Caco-2 (cell line): ENCODE results near the gene GORAB. TPM values are rescaled to one million over a fixed set of nuclear protein-coding genes. Genes with fewer than 3 reads are reported as not detected.

Source experiments
- BruUV-seq: library from RNA; stranded (reverse); fragments of 400-500 nt; replicated peaks from 2 replicates; lab custom pipeline; 2021; lab: Mats Ljungman, UMichigan
- CTCF ChIA-PET: fragments of 300-600 bp; sonication (Branson Sonifier 250); formaldehyde crosslinking; loops from one replicate; lab custom pipeline; 2022; ENCODE audit warnings: antibody characterized with exemption; lab: Charles Lee
- POLR2A ChIA-PET: fragments of 300-600 bp; sonication (Branson Sonifier 250); formaldehyde crosslinking; loops from one replicate; lab custom pipeline; 2022; ENCODE audit warnings: antibody characterized with exemption; lab: Charles Lee
- DNase-seq, 2 experiments: peaks; one replicate each; pipeline versions ENCODE4 v3.0.0 to v3.0.0-alpha.2; 2020 to 2022
- H3K27me3 ChIP-seq: replicated peaks from 2 replicates; pipeline ENCODE4 v1.6.0; 2011; ENCODE audit warnings: low read length; ENCODE audit not compliant: control insufficient read depth, insufficient read depth
- H3K36me3 ChIP-seq: 2 replicates; pipeline ENCODE4 v1.5.1; 2011; ENCODE audit warnings: low read length; ENCODE audit not compliant: control insufficient read depth, insufficient read depth
- H3K4me1 ChIP-seq: fragments of 250-450 bp; sonication (Bioruptor Pico); 2 replicates; pipeline ENCODE4 v1.5.1; 2020; ENCODE audit warnings: mild to moderate bottlenecking
- H3K4me3 ChIP-seq: 2 replicates; pipeline ENCODE4 v1.5.1; 2011; ENCODE audit warnings: low read depth, mild to moderate bottlenecking, control low read depth, low read length
- H3K9me3 ChIP-seq: fragments of 250-450 bp; sonication (Bioruptor Pico); 2 replicates; pipeline ENCODE4 v1.5.1; 2020; ENCODE audit warnings: mild to moderate bottlenecking, moderate library complexity
- H3K27ac Mint-ChIP-seq: one replicate; pipeline ENCODE4 v1.8.0; 2022; ENCODE audit warnings: mixed read lengths; ENCODE audit not compliant: unreplicated experiment
- H3K27me3 Mint-ChIP-seq: one replicate; pipeline ENCODE4 v1.8.0; 2022; ENCODE audit warnings: mixed read lengths; ENCODE audit not compliant: insufficient read depth, unreplicated experiment
- H3K36me3 Mint-ChIP-seq: one replicate; pipeline ENCODE4 v1.8.0; 2022; ENCODE audit warnings: mild to moderate bottlenecking, mixed read lengths; ENCODE audit not compliant: insufficient read depth, unreplicated experiment
- H3K4me1 Mint-ChIP-seq: one replicate; pipeline ENCODE4 v1.8.0; 2022; ENCODE audit warnings: low read depth, mixed read lengths; ENCODE audit not compliant: unreplicated experiment
- H3K4me3 Mint-ChIP-seq: one replicate; pipeline ENCODE4 v1.8.0; 2022; ENCODE audit warnings: mild to moderate bottlenecking, moderate library complexity, mixed read lengths; ENCODE audit not compliant: unreplicated experiment
- H3K9me3 Mint-ChIP-seq: one replicate; pipeline ENCODE4 v1.8.0; 2022; ENCODE audit warnings: mixed read lengths; ENCODE audit not compliant: unreplicated experiment
- intact Hi-C: fragments of 100-400 bp; cut with micrococcal nuclease; formaldehyde crosslinking; loops from one replicate; pipeline ENCODE4 v1.10.0; 2022; ENCODE audit not compliant: unreplicated experiment
- total RNA-seq: library from RNA; stranded (reverse); gene quantifications from 2 replicates; pipeline ENCODE4 v1.2.3, GENCODE V29; 2022
- TF ChIP-seq, protein P1 (sequence below), 2 experiments: fragments of 200-600 bp in 1 of 2; IDR thresholded peaks; 1 replicate in 1 of 2; 2 replicates in 1 of 2; pipeline versions ENCODE4 v1.5.1 to v1.8.0; 2011 to 2022; ENCODE audit warnings: antibody characterized with exemption in 1 of 2, control low read depth in 1 of 2, inconsistent platforms in 1 of 2, low read depth in 1 of 2, low read length in 1 of 2, mild to moderate bottlenecking in 1 of 2, moderate library complexity in 1 of 2; ENCODE audit not compliant: insufficient read depth in 1 of 2, severe bottlenecking in 1 of 2, unreplicated experiment in 1 of 2

Gene GORAB
- total RNA-seq, 1 experiment from 2014 or later, result 11.0 TPM

DNA sequence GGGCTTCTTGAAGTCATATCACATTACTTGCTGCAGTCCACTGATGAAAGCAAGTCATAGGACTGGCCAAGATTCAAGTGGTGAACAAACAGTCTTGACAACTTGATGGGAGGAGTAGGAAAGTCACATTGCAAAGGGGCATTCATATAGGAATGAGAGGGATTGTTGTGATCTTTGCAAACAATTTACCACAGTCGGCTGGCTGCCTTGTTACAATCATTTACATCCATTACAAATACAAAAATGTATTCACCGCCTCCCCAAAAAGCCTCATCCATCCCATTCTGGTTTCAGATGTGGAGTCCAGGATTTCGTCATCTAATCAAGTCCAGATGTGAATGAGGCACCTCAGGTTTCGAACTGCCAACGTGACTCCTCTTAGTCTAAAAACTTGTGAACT is 26.8 kb downstream of the GORAB start:
- 0 out of 2 replicates have a peak, but pooled peaks cover 3% of the 10 kb centered on the region for H3K9me3 ChIP-seq
- no TSS peak for BruUV-seq
- no peaks in the 10 kb centered on the region for H3K36me3 ChIP-seq
- Mint-ChIP-seq H3K27ac (no peak overlapping the region), H3K9me3 (no peaks in the 10 kb centered on the region), H3K4me3 (no peak overlapping the region), H3K27me3 (no peaks in the 10 kb centered on the region), H3K4me1 (no peaks in the 10 kb centered on the region), H3K36me3 (peaks cover 6% of the 10 kb centered on the region)
- no peak overlapping the region for H3K4me3 ChIP-seq
- TF ChIP-seq, protein P1, sequence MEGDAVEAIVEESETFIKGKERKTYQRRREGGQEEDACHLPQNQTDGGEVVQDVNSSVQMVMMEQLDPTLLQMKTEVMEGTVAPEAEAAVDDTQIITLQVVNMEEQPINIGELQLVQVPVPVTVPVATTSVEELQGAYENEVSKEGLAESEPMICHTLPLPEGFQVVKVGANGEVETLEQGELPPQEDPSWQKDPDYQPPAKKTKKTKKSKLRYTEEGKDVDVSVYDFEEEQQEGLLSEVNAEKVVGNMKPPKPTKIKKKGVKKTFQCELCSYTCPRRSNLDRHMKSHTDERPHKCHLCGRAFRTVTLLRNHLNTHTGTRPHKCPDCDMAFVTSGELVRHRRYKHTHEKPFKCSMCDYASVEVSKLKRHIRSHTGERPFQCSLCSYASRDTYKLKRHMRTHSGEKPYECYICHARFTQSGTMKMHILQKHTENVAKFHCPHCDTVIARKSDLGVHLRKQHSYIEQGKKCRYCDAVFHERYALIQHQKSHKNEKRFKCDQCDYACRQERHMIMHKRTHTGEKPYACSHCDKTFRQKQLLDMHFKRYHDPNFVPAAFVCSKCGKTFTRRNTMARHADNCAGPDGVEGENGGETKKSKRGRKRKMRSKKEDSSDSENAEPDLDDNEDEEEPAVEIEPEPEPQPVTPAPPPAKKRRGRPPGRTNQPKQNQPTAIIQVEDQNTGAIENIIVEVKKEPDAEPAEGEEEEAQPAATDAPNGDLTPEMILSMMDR (IDR thresholded peaks at IDR 0.05; ENCODE audit: insufficient read depth in 1 of 2, low read depth in 1 of 2, low read length in 1 of 2, severe bottlenecking in 1 of 2, unreplicated experiment in 1 of 2), result no peak
- no peaks in the 10 kb centered on the region for H3K4me1 ChIP-seq
- DNase-seq, result no peak
- no peaks in the 10 kb centered on the region for H3K27me3 ChIP-seq
- ChIA-PET POLR2A (no interaction called here), CTCF (no interaction called here)
- intact Hi-C loops, result no loop called here

DNA sequence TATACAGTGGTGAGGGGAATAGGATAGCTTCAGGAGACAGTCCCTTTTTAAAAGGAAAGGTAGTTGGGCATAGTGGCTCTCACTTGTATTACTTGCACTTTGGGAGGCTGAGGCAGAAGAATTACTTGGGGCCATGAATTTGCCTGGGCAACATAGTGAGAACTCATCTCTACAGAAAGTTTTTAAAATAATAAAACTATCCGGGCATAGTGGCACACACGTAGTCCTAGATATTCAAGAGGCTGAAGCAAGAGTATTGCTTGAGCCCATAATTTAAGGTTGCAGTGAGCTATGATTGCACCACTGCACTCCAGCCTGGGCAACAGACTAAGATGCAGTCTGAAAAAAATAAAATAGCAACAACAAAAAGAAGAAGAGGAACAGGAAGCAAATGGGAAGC is 27.2 kb downstream of the GORAB start:
- no peaks in the 10 kb centered on the region for H3K27me3 Mint-ChIP-seq
- H3K9me3 ChIP-seq, result 0 out of 2 replicates have a peak, but pooled peaks cover 3% of the 10 kb centered on the region
- DNase-seq, result no peak

DNA sequence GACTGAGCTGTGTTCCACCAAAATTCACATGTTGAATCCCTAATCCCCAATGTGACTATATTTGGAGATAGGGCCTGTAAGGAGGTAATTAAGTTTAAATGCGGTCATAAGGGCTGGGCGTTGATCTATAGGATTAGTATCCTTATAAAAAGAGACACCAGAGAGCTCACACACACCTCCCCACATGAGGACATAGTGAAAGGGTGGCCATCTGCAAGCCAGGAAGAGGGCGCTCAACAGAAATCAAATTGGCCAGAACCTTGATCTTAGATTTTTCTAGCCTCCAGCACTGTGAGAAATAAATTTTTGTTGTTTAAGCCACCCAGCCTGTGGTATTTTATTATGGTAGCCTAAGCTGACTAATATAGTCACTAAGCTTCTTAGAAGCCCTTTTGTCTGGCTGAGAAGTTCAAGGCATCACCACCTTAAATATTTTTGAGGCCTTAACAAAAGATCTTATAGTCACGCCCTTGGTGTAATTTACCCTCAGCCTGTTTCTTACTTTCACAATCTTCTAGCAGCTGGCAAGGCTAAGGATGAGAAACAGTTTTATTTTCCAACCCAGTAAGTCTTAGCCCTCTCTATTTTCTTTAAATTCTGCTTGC is 28.8 kb downstream of the GORAB start:
- BruUV-seq, result no TSS peak
- TF ChIP-seq, protein P1 (IDR thresholded peaks at IDR 0.05; ENCODE audit: insufficient read depth in 1 of 2, low read depth in 1 of 2, low read length in 1 of 2, severe bottlenecking in 1 of 2, unreplicated experiment in 1 of 2), result no peak
- Histone ChIP-seq H3K9me3 (0 out of 2 replicates have a peak, but pooled peaks cover 3% of the 10 kb centered on the region), H3K4me1 (no peaks in the 10 kb centered on the region), H3K27me3 (no peaks in the 10 kb centered on the region), H3K36me3 (no peaks in the 10 kb centered on the region), H3K4me3 (no peak overlapping the region)
- Mint-ChIP-seq H3K9me3 (no peaks in the 10 kb centered on the region), H3K27ac (no peak overlapping the region), H3K4me1 (no peaks in the 10 kb centered on the region), H3K36me3 (no peaks in the 10 kb centered on the region), H3K4me3 (no peak overlapping the region), H3K27me3 (peaks cover 4% of the 10 kb centered on the region)
- intact Hi-C loops, result no loop called here
- DNase-seq, result no peak
- ChIA-PET POLR2A (no interaction called here), CTCF (interaction anchor here (0.7 kb wide), 1 partner anchor 666 kb away, joined by 3 read pairs; no protein-coding TSS in a partner anchor)

More for the DNA sequence above, 27.2 kb downstream of the GORAB start:
- H3K9me3 Mint-ChIP-seq, result no peaks in the 10 kb centered on the region
- no peak overlapping the region for H3K4me3 ChIP-seq
- no peak overlapping the region for H3K4me3 Mint-ChIP-seq
- TF ChIP-seq, protein P1 (IDR thresholded peaks at IDR 0.05; ENCODE audit: insufficient read depth in 1 of 2, low read depth in 1 of 2, low read length in 1 of 2, severe bottlenecking in 1 of 2, unreplicated experiment in 1 of 2), result no peak
- H3K27ac Mint-ChIP-seq, result no peak overlapping the region
- no TSS peak for BruUV-seq
- H3K4me1 ChIP-seq, result no peaks in the 10 kb centered on the region
- intact Hi-C loops, result no loop called here
- no peaks in the 10 kb centered on the region for H3K36me3 ChIP-seq
- ChIA-PET CTCF (no interaction called here), POLR2A (no interaction called here)
- H3K27me3 ChIP-seq, result no peaks in the 10 kb centered on the region
- no peaks in the 10 kb centered on the region for H3K4me1 Mint-ChIP-seq
- H3K36me3 Mint-ChIP-seq, result peaks cover 5% of the 10 kb centered on the region
